ENCODE measurements around the gene PEMT.

PEMT gene

DNA sequence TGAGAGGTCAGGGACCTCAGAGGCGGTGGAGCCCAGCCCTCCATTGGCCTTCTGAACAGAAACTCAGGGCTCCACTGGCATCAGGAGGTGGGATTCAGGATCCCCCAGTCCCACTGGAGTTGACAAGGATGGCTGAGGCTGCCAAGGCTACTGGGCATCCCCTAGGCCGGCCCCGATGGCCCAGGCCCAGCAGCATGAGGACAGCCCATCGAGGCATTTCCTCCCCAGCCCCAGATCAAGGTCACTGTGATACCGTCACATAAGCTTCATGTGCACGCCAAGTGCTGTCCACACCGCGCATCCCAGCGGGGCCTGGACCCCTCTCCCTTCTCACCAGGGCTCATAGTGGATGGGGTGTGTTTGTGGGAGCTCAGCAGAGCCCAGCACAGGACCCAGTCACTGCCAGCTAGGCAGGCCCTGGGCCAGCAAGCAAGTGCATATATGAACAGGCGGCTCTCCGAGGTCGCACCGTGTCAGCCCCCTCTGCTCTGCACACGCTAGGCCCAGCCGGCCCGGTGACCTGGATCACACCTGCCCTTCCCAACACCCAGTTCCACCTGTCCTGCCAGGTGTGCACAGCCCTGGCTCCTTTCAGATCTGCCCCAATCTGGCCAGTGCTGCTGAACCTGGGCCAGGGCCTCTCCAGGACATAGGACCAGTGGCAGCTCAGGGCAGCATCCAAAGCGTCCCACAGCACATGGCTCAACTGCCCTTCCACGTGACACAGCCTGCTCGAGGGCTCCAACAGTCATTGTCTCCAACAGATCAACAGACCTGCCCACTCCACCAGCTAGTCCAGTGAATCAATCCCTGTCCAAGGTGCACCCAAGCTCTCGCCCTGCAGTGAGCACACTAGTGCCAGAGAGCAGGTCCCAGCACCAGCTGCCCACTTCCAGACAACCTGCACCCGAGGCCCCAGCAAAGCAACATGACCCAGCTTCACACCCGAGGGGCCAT is 62.5 kb downstream of the PEMT start:
- DNase-seq = no peak

DNA sequence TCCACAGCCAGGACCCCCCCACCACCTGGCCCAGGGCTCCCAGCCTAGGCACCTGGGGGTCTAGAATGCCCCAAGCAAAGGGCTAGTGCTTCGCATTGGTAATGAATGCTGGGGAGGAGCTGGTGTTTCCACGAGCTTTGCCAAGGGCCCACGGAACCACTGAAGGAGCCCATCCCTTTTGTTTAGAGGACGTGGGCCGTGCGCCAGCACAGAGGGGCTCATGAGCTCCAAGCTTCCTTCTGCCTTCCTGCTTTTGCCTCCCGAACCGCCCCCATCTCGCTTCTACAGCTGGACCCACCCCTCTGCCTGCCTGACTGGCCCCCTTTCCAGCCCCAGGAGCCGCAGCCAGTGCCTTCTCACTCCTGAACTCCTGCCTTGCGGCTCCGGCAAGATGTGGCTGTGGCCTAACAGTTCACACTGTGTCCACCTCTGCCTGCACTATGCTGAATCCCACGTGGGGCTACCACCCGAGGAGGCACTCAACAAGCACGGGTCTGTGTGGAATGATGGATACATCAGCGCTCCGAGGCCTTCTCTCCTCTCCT is 63.5 kb downstream of the PEMT start:
- no peak for DNase-seq

DNA sequence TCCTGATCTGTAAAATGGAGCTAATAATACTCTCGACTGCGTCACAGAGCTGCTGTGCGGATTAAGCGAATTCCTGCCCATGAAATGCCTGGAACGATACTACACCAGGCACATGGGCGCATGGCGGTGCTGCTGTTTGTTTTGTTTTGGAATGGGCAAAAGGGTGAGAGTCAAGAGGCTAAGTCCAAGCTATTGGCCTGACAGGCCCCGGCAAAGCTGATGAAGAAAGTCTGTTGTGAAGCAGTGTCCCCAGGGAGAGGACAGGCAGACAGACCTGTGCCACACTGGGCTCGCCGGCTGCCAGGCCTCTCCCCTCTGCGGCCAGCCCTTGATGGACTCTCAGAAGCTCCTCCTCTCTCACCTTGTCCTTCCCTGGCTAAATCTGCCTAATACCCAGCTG is 64.0 kb downstream of the PEMT start:
- DNase-seq = no peak

DNA sequence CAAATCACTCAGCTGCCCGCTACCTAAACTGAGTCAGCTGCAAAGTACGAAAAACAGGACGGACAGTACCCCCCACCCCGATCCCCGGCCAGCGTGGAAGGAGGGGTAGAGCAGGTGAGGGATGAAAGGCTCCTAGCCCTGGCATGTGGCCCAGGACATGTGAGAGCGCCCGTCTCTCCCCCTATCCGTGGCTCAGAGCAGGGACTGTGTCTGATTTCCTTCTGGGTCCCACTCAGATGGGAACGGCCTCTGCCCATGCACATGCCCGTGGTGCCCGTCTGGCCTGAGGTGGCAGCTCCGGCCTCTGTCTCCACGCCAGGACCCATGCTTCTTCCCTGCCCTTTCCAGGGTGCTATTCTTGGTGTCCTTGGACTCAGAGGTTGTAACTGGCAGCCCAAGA is 65.1 kb downstream of the PEMT start:
- DNase-seq = no peak

DNA sequence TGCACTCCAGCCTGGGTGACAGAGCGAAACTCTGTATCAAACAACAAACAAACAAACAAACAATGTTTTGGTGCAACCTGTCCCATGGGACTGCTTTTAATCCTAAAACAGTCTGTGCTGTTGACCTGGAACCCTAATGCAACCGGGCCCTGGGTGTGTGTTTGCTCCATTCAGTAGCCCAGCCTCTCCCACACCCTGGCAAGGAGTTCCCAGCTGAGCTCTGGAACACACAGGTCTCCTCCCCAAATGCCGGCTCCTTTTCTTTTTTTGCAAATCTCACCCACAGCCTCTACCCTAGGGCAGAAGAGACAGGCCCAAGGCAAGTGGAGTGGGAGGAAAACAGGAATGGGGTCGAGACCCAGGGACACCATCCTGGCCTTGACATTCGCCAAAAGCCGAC is 65.6 kb downstream of the PEMT start:
- no peak for DNase-seq

DNA sequence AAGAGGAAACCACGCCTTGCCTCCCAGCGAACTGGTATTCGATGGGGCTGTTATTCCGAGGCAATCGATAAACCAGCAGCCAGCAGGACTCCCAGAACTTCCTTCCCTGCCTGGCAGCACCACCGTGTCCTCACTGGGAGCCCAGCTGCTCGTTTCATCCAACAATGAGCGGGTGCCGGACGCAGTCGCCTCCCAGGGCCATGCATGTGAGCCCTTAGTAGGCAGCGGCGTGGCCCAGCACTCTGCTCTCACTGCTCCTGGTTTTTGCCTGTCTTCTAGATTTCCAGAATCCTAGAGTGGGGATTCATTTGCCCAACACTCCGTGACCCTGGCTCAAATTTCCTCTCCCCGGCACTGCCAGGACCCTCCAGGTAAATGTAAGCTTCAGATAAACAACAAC is 66.2 kb downstream of the PEMT start:
- no peak for DNase-seq

DNA sequence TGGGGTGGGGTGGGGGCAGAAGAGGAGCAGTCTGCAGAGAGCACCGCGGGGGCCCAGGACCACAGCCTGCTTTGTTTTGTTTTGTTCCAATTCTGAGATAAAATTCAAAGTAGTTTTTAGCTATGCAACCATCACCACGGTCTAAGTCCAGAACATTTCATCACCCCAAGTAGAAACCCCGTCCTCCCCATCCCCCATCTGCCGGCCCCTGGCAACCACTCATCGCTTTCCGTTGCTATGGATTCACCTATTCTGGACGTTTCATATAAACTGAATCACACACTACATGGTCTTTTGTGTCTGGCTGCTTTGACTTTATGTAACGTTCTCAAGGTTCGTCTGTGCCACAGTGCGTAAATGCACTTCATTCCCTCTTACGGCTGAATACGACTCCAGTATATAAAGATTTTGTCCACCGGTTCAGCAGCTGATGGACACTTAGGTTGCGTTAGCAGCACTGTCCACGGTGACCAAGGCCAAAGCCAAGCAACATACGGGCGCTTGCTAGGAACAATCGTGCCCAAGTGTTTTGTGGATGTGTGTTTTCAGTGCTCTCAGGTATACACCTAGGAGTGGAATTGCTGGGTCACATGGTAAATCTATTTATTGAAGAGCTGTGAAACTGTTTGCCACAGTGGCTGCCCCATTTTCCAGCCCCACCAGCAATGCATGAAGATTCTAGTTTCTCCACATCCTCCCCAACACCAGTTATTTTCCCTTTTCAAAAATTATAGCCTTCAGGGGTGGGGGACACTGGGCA is 67.6 kb downstream of the PEMT start:
- DNase-seq = no peak

DNA sequence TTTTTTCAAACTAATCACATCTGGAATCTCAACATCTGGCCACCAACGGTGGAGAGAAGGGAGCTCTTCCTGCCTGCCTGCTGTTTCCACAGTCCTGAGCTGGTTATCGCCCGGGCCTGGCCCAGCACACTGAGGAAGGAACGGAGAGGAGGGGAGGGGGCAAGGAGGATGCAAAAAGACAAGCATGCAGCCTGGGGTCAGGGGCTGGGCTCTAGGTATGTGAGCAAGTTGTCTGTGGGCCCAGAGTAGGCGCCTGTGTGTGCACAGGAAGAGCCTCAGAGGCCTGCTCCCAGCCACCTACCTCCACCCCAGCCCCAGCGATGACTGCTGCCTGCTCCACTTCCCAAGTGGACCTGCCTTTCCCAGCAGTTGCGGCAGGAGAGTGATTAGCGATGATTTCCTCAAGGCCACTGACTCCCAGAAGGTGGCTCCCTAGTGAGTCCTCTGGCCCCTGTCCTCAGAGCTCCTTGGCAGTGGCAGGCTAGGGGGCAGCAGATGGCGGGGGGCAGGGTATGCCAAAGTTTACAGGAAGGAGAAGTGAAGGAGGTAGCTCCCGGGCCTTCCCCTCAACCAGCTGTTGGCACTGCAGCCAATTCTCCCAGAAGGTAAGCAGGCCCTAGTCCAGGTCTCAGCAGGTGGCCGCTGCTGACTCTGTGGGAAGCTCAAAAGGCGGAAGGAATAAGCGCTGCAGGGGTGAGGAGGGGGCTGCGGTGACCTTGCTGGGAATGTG is 68.3 kb downstream of the PEMT start:
- DNase-seq = no peak

DNA sequence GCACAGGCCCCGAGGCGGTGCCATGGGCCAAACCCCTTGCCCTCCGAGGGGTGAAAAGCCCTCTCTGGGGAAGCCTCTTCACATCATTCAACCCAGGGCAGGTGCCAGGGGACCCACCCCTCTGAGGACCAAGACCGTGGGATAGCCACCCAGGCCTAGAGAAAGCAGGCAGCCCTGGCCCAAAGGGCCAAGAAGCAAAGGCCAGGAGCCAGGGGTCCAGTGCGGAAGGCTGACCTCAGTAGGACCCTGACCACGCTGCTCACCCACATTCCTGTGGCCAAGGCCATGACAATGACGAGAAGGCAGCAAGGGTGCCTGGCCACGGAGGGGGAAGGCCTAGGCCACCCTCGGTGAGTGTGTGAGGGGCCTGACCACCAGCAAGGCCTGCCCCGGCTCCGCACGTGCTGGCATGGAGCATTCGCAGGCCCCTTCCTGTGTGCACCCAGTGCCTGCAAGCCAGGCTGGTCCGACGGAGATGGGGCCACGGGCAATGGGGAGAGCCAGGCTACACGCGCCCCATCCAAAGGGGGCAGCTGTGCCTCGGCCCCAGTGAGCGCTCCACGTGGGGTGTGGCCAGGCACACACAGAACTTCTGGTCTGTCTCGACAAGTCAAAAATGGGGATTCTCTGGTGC is 70.8 kb downstream of the PEMT start:
- DNase-seq = no peak

DNA sequence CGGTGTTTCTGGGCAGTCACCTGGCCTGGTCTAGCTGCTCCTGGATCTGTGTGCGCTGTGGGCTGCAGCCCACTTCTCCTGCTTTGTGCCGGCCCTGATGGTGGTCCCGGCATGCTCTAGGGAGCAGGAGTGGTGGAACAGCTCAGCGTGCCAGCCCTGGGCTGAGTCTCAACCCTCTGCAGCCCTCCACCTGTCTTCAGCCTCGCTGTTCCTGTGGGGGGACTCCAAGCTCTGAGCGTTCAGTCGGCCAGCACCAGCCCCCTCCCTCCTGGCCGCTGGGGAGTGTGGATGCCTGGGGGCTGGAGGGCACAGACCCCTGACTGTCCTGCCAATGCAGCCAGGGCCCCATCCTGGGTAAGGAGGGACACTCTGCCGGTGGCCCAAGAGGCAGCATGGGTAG is 71.6 kb downstream of the PEMT start:
- no peak for DNase-seq

DNA sequence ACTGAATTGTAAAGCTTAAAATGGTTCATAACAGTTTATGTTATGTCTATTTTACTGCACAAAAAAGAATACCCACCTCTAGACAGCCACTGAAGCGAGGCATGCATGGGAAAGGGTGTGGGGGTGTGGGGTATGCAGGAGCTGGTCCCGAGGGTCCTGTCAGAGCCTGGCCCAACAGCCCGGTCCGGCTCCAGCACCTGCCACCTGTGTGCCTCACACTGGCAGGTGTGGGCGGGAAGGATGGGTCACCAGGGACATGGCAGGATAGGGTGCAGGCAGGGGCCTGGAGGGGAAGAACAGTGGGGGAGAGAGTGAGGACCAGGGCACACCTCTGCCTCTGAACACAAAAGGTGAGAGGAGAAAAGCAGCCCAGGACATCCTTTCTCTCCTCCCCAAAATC is 72.6 kb downstream of the PEMT start:
- no peak for DNase-seq

DNA sequence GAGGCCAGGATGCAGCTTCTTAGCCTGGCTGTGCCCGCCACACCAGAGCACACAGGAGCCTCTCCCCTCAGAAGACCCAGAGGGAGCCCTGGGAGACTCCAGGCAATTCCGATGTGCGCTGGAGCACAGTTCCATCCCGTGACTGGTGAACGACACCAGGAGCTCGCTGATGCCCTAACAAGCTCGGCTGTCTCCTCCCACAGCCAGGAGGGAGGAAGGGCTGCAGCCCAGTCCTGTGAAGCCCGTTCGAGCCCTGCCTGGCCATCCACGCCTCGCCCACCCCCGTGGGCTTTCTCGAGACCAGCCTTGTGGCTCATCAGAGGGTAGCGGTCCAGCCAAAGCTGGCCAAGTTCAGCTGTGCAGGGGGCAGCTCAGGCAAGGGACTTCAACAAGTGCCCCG is 73.5 kb downstream of the PEMT start:
- DNase-seq = no peak

DNA sequence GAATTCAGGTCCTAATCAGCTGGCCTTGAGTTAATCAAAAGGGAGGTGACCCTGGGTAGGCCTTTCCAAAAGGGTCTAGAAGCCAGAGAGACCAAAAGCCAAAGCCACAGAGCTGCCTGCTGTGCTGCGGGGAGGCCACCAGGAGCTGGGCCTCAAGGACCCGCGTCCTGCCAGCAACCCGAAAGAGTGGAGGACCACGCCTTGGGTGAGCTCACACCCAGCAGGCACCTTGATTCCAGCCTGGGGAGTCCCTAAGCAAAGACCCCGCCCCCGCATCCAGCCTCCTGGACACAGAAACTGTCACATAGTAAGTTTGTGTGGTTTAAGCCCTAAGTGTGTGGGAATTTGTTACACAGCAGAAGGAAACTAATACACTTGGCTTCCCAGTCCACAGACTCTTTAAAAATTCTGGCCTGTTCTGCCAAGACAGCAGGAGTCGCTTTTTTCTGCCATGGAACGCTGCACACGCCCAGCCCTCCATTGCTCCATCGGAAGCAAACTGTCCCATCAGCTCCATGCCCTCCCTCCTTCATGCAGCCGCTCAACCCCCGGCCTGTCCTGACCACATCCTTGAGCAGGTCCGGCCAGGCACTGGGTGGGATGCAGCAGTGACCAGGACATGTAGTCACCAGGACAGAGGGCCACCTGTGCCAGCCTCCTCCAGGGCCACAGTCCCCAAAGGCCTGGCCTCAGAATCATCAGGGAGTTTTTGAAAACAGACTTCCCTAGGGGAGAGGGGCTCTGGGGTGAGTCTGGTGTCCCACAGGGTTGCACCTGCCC is 74.4 kb downstream of the PEMT start:
- no peak for DNase-seq

DNA sequence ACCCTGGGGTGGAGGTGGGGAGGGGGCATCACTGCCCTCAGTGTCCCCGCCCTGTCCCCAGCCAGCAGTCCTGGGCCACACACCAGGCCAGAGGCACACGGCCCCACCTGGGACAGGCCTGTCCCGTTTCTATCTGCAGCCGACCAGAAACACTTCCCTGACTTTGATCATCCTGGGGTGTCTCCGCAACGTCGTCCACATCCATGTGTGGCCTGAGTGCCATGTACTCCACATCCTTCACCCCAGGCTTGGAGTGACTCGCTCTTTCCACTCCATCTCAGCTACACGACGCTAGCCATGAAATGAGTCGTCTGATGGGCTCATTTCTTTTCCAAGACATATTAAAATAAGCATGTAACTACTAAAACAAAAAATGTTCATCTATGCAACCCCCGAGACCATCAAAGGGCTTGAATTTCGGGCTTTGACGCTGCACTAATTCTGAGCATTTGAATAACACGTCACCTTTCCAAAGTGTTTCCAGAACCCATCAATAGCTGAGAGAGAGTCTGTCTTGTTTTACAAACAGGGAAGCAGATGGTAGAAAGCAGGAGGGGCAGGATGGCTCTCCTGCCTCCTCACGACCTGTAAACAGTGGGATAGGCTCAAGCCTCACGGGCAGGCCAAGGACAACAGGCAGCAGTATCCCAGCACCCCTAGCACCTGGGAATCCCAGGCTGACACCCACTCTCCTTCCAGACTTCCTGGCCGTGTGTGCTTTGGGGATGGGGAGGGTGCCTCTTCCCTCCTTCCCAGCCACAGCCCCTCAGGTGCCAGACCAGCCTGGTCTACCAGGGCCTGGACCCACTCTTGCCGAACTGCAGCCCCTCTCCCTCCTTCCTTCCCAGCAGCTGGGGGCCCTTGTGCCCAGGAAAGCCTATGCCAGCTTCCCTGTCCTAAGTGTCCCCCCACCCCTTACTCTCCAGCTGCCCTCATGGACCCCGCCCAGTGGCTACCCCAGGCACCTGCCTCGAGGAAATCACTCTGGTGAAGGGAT is 75.3 kb downstream of the PEMT start:
- no peak for DNase-seq

DNA sequence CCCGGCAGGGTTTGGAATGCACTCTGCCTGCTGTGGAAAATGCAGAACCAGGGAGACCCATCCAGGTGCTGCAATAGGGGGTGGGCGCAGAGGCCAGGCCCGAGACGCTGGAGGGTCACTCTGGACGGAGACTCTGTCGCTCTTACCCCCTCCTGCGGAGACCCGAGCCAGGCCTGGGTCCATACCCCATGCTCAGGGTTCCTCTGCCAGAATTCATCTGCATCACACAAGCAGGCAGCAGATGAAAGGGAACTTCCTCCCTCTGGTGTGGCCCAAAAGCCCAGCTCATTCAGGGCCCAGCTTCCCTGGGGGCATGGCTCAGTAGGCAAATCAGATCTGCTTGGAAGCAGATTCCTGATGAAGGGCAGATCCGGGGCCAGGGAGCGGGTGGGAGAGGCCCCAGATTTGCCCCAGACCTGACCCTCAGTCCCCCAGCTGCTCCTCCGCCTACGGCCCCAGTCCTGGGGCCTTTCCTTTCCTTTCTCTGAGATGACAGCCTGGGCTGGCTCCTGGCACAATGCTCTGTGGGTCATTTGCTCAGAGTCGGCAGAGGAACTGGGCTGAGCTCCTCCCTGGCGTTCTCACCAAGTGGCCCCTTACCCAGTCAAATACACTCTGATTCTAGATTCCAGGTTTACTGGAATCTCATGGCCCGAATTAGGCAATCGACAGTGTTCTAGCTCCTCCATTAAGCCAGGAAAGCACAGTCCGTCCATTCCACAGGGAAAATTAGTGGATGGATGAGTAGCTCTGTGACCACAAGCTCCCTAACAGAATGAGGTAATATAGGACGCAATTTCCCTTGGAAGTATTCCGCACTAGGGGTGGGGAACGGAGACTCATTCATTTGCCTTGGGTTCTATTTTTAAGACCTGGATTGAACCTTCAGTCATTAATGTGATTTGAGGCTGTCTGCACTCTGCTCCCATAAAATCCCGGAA is 76.2 kb downstream of the PEMT start:
- DNase-seq = no peak

DNA sequence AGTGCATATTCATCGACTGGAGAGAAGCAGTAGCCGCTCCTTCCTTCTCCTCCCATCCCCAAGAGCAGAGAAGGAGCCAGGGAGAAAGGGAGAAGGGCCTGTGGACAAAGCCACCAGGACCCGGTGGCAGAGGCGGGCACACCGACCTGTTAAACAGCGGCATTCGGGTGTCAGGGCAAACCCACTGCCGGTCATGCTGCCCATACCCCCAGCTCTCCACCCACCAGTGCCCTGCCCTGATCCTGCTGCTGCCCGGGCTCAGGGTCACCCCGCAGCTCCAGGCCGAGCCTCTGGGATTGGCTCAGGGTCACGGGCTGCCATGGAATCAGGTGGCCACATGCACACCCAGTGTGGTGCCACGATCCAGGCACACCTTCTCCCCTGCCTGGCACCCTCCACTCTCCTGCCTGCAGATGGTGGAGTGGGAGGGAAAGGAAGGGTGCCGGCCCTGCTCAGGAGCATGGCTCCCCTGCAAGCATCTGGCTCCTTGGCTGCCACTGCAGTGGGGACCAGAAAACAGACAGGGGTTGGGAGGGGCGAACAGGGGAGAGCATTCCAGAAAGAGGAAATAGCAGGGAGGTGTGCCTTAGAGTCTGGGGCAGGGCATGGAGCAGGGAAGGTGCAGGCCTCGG is 77.0 kb downstream of the PEMT start:
- no peak for DNase-seq

DNA sequence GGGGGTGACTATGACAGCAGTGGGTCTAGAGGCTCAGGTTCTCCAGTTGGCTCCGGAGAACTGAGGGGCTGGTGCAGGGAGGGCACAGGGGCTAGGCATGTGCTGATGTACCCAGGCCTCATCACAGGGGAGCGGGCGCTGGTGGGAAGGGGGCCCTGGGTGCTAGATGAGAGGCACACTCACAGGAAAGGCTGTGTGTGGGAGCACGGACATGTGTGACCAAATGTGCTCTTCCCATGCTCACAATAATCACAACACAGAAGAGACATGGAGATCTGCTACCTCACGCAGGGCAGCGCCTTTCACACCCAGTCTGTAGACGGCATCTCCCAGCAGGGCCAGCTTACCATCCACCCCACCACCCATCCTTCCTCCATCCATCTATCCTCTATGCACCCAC is 77.9 kb downstream of the PEMT start:
- DNase-seq = no peak

DNA sequence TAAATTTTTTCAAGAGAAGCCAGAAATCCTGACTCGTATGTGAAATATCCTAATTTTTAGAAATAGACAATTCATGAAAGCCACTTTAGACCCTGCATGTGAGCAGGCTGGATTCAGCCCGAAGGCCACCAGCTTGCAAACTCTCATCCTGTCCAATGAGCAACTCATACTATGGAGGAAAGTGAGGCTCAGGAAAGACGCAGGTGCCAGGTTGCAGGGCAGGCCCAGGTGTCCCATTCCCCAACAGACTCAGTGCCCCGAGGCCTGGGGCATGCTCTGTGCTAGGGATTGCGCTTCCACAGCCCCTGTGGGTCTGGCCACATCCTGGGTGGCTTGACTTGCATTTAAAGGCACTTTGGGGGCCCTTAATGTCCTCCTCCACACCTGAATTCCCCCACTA is 78.6 kb downstream of the PEMT start:
- no peak for DNase-seq

Data from 8988T (cell line).